ENCODE measurements around the gene SLC6A13. TPM values are rescaled to one million over a fixed set of nuclear protein-coding genes. Genes with fewer than 3 reads are reported as not detected.

Gene SLC6A13
- total RNA-seq, 1 experiment from 2014 or later = not detected

- intact Hi-C loops (cut with micrococcal nuclease; ENCODE audit: unreplicated experiment) = no loop called here
These were observed 28.6 kb upstream of the SLC6A13 start for GRCh38 chr12:291153-291723.

GRCh38 chr12:288687-289086 is 26.1 kb upstream of the SLC6A13 start:
- no peaks in the 10 kb centered on the region for H3K4me1 ChIP-seq (ENCODE audit: insufficient read depth, low read length, poor library complexity, severe bottlenecking)
- no peak for DNase-seq (ENCODE audit: low spot score)
- ChIA-PET CTCF (no interaction called here), POLR2A (ENCODE audit: low non-redundant PET) (no interaction called here)
- no peaks in the 10 kb centered on the region for H3K9me3 ChIP-seq (ENCODE audit: low read depth, low read length, poor library complexity, severe bottlenecking)
- no TSS peak for BruUV-seq (replicated peaks)
- H3K36me3 ChIP-seq (ENCODE audit: insufficient read depth, low read length, poor library complexity, severe bottlenecking) = peaks cover 36% of the 10 kb centered on the region
- H3K27ac ChIP-seq (ENCODE audit: low read depth, low read length, poor library complexity, severe bottlenecking) = no peak overlapping the region
- TF ChIP-seq CTCF (conservative IDR thresholded peaks at IDR 0.05; ENCODE audit: low read depth, low read length) = no peak
- TF ChIP-seq EZH2 (IDR thresholded peaks at IDR 0.05; ENCODE audit: borderline replicate concordance, low read depth, low read length, poor library complexity, severe bottlenecking) = no peak
- H3K4me3 ChIP-seq (ENCODE audit: low read depth, low read length, poor library complexity, severe bottlenecking) = no peak overlapping the region
- H3K27me3 ChIP-seq (replicated peaks; ENCODE audit: insufficient read depth, low read depth, low read length, poor library complexity) = no peaks in the 10 kb centered on the region
- intact Hi-C loops (cut with micrococcal nuclease; ENCODE audit: unreplicated experiment) = no loop called here

More at GRCh38 chr12:291153-291723, 28.6 kb upstream of the SLC6A13 start:
- no peak overlapping the region for H3K4me3 ChIP-seq (ENCODE audit: low read depth, low read length, poor library complexity, severe bottlenecking)
- H3K36me3 ChIP-seq (ENCODE audit: insufficient read depth, low read length, poor library complexity, severe bottlenecking) = peaks cover 40% of the 10 kb centered on the region
- H3K27me3 ChIP-seq (replicated peaks; ENCODE audit: insufficient read depth, low read depth, low read length, poor library complexity) = no peaks in the 10 kb centered on the region
- no peak for TF ChIP-seq EZH2 (IDR thresholded peaks at IDR 0.05; ENCODE audit: borderline replicate concordance, low read depth, low read length, poor library complexity, severe bottlenecking)
- TF ChIP-seq CTCF (conservative IDR thresholded peaks at IDR 0.05; ENCODE audit: low read depth, low read length) = no peak
- H3K4me1 ChIP-seq (ENCODE audit: insufficient read depth, low read length, poor library complexity, severe bottlenecking) = no peaks in the 10 kb centered on the region
- no peaks in the 10 kb centered on the region for H3K9me3 ChIP-seq (ENCODE audit: low read depth, low read length, poor library complexity, severe bottlenecking)
- no TSS peak for BruUV-seq (replicated peaks)
- ChIA-PET POLR2A (ENCODE audit: low non-redundant PET) (no interaction called here), CTCF (no interaction called here)
- no peak overlapping the region for H3K27ac ChIP-seq (ENCODE audit: low read depth, low read length, poor library complexity, severe bottlenecking)
- no peak for DNase-seq (ENCODE audit: low spot score)

GRCh38 chr12:286531-287300 is 24.1 kb upstream of the SLC6A13 start:
- ChIA-PET CTCF (no interaction called here), POLR2A (ENCODE audit: low non-redundant PET) (no interaction called here)
- Histone ChIP-seq H3K4me3 (ENCODE audit: low read depth, low read length, poor library complexity, severe bottlenecking) (no peak overlapping the region), H3K36me3 (ENCODE audit: insufficient read depth, low read length, poor library complexity, severe bottlenecking) (peaks cover 21% of the 10 kb centered on the region), H3K4me1 (ENCODE audit: insufficient read depth, low read length, poor library complexity, severe bottlenecking) (no peaks in the 10 kb centered on the region), H3K27me3 (replicated peaks; ENCODE audit: insufficient read depth, low read depth, low read length, poor library complexity) (no peaks in the 10 kb centered on the region), H3K9me3 (ENCODE audit: low read depth, low read length, poor library complexity, severe bottlenecking) (no peaks in the 10 kb centered on the region), H3K27ac (ENCODE audit: low read depth, low read length, poor library complexity, severe bottlenecking) (no peak overlapping the region)
- no peak for TF ChIP-seq CTCF (conservative IDR thresholded peaks at IDR 0.05; ENCODE audit: low read depth, low read length)
- no peak for TF ChIP-seq EZH2 (IDR thresholded peaks at IDR 0.05; ENCODE audit: borderline replicate concordance, low read depth, low read length, poor library complexity, severe bottlenecking)
- no peak for DNase-seq (ENCODE audit: low spot score)
- no TSS peak for BruUV-seq (replicated peaks)
- intact Hi-C loops (cut with micrococcal nuclease; ENCODE audit: unreplicated experiment) = no loop called here
